HG03442 (cell line): ENCODE measurements around the gene NREP.

Experiments
- ATAC-seq: cut with Tn5 transposase; IDR thresholded peaks from one replicate; pipeline ENCODE4 v1.9.1; 2021; ENCODE audit warnings: mild to moderate bottlenecking, moderate library complexity; ENCODE audit not compliant: unreplicated experiment

Gene NREP

GRCh38 chr5:111765613-111766571 is 8.9 kb upstream of the NREP start:
- ATAC-seq, result no peak

DNA sequence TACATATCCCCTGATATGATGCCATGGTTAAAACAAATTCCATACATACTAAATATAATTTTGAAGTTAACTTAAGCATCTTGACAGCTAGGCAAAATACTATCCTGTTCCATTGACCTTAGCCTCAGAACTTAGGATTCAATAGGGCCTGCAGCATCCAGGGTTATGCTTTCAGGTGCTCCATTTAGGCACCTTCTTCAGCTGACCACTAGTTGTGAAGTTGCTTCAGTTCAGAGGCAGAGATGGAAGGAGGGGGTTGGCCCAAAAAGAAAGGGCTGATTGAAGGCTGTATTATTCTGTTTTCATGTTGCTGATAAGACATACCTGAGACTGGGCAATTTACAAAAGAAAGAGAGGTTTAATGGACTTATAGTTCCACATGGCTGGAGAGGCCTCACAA is 7.0 kb upstream of the NREP start:
- no peak for ATAC-seq

DNA sequence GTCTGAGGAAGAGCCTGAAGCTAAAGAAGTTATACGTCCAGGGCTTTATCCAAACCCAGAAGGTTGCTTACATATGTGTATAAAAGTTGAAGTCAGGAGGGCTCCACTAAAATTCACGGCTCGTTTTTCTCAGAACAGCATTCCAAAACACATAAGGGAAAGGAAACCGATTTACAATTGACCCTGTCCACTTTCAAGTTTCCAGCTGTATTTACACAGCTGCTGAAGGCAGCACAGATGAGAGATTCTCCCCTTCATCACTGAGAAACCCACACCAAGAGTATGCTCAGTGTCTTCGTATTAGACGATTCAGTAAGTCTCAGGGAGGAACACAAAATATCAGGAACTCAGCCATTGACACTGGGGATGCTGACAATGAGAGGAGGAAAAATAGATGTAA is 5.9 kb upstream of the NREP start:
- ATAC-seq, result no peak

DNA sequence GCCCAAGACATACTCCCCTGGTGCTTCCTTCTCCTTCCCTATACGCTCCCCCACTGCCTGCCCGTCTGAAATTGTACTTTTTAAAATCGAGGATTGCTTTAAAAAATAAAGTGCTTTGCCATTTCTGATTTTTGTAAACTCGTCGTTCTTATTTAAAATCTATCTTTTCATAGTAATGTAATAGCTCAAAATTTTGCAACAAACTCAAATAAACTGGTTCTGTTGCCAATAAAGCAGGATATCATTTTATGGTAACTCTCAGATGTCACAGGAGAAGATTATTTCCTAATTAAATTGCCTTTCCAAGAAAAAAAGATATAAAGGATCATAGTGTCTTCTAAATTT is 1.3 kb upstream of the NREP start:
- no peak for ATAC-seq

- peak; percentile 73 for ATAC-seq
Observed at GRCh38 chr5:111757355-111758283, 625 bp upstream of the NREP start.

DNA sequence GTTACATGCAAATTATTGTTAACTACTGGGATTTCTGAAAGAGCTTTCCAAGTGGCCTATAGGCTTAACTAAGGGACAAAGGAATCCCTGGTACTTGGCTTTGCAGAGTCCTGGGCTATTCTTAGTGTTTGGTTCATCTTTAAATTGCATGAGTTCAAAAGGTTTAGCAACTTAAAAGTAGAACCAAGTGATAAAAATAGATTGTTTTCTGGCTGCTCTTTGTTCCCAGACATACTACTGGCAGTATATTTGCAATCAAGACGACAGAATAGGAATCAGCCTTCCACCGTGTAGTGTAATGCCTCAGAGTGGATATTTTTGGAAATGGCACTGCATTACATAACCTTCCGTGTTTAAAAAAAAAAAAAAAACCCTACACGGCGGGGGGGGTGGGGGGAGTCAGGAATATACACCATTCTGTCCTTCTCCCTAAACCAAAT is 1.0 kb downstream of the NREP start:
- no peak for ATAC-seq

DNA sequence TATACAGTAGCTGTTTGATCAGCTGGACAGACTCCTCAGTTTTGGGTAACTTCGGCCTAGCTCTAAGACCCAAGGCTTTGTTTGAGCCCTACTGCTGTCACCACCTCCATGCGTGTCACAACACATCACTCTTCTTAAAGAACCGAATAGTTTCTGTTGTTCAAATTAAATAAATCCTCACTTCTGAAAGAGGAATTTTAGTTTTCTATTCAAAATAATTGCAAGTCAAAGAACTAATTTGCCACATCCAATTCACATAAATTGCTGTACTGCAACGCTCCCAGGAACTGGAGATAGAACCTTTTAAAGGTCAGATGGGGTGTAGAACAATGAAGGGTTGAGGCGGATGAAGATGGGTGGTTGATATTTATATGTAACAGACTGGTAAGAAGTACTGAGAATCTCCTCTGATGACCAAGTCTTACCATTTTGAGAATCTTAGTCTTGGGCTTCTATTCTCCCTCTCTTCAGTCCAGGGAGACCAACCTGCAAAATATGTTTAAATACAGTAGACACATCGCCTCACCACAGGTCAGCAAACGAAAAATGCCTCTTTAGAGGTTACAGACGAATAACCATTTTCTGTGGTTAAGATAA is 1.6 kb downstream of the NREP start:
- ATAC-seq, result no peak

DNA sequence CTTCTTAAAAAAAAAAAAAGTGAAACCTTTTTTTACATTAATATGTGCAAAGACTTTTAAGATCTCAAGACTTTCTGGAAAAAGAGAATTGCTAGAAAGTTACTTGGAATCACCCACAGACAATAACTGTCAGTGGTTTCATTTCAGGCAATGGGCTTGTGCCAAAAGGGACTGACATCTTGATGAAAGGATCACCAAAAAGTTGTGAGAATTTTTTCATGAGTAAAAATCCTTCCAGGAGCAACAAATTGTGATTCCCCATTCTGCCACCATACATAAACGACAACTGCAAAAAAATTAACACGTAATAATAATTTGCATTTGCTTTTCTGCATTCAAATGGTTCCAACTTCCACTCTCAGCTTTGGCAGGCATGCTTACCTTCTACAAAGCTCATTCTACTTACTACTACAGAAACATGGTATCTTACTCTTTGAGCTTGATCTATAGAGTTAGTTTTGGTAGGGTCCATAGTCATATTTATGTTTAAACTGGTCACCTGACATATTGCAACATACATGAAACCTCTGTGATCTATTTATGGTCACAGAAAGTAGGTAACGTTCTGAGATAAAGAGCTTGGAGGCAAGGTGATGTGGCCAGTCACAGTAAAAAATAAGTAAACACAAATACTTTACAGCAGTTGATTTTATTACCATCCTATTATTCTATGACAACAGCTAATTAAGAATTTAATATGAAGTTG is 3.0 kb downstream of the NREP start:
- no peak for ATAC-seq

DNA sequence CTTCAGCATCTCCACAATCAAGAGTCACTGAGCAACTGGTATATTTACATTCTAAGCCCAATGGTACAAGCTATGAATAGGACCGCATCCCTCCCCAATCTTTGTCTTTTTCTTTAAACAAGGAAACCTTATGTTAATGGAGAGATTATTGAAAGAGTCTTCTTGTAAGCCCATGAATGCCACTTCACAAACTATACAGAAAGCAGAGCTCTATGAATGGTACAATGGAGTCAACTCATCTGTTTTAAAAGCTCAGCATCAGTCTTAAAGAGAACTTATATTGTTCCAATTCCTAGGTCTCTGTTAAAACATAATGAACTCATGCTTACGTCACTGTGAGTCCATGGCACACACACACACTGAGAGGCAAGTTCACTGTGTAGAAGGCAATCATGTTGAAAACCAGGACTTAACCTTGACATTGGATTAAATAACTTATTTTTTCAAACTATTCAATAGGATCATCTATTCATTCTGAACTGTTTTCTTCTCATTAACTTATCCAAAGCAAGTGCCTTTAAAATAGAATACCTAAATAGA is 4.5 kb downstream of the NREP start:
- ATAC-seq, result no peak

DNA sequence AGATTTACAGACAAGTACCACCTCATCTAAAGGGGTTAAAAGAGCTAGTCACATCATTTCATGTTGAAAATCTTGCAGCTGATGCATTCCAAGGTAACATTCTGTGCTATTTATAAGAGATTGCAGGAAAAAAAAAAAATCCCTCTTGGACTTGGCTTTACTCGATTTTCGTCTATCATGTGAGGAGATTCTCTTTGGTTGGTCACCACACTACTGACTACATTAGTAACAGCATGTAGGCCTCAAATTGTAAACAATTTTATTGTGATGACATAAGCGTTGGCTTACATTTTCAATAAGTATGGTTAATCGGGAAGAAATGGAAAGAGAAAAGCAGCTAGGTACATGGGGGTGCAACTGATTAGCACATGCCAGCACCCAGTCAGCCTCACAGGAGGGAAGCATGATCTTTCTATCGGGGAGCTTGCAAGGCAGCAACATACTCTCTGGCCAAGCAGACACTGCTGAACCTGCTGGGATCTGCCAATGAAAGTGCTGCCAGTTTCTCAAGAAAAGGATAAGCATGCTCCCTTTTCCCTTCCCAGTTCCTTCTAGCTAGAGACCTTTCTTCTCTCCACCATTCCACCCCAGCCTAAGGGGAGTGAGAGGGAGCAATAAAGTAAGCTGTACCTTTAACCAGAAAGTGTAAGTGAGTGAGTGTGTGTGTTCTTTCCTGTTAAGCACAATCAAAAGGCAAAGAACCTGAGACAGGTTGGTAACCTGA is 7.5 kb downstream of the NREP start:
- no peak for ATAC-seq

- no peak for ATAC-seq
Observed at GRCh38 chr5:111748304-111748763, 8.7 kb downstream of the NREP start.

DNA sequence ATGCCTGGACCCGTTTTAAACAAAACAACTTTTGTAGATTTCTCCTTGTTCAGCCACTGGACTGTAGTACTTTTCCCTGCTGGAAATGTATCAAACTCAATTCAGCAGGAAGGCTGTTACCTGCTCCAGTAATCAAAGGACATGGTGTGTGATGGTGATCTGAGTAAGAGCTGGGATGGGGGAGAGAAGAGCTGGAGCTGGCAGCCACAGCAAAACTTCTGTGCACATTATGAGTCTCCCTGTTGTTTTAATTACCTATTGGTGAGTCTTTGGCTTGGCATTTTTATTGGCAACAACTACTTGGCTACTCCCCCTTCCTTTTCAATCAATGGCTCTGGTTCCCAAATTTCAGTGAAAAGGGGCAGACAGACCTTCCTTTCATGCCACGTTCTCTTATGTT is 9.7 kb downstream of the NREP start:
- ATAC-seq, result no peak

- no peak for ATAC-seq
Observed at GRCh38 chr5:111746791-111747190, 10.2 kb downstream of the NREP start.

- no peak for ATAC-seq
Observed at GRCh38 chr5:111745075-111745739, 11.8 kb downstream of the NREP start.

GRCh38 chr5:111744455-111744854 is 12.5 kb downstream of the NREP start:
- ATAC-seq, result no peak

DNA sequence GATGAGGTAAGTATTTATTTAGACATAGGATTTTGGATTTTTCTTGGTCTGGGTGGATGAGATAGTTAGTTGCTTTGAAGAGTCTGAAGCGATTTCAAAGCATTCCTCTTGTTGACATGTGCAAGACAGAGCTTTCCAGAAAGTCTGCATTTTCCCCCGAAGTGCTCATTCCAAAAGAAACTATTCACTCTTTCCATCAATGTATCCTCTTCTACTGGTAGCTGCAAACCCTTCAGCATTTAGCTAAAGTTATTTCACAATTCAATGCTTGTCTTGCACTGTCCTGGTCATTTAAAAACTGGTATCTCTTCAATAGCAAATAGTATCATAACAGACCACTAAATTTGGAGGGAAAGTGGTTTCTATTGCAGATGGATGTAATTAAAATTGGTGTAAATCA is 13.0 kb downstream of the NREP start:
- ATAC-seq, result no peak

DNA sequence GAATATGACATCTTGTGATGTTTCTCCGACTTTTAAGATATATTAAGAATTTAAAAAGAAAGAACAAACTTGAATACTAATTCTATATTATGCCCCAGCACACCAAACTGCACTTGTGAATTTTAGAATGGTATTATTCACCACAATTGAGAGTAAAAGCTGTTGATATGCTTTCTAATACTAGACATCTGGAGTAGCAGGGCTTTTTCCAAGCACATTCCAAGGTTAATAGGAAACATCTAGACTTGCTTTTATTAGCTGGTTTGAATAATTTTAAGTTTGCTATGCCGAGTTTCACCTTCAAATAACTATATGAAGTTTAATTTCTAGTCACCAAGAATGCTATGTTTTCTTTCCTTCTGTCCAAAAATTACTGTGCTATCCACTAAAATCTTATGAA is 13.5 kb downstream of the NREP start:
- ATAC-seq, result no peak

- ATAC-seq, result no peak
Observed at GRCh38 chr5:111742177-111742994, 14.6 kb downstream of the NREP start.
